Measurements from ENCODE around the gene ZNF548.

DNA sequence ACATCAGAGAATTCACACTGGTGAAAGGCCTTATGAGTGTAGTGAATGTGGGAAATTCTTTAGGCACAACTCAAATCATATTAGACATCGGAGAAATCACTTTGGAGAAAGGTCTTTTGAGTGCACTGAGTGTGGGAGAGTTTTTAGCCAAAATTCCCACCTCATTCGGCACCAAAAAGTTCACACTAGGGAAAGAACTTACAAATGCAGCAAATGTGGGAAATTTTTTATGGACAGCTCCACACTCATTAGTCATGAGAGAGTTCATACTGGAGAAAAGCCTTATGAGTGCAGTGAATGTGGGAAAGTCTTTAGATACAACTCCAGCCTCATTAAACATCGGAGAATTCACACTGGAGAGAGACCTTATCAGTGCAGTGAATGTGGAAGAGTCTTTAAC is 31.4 kb downstream of the ZNF548 start:
- TF ChIP-seq, protein P1, sequence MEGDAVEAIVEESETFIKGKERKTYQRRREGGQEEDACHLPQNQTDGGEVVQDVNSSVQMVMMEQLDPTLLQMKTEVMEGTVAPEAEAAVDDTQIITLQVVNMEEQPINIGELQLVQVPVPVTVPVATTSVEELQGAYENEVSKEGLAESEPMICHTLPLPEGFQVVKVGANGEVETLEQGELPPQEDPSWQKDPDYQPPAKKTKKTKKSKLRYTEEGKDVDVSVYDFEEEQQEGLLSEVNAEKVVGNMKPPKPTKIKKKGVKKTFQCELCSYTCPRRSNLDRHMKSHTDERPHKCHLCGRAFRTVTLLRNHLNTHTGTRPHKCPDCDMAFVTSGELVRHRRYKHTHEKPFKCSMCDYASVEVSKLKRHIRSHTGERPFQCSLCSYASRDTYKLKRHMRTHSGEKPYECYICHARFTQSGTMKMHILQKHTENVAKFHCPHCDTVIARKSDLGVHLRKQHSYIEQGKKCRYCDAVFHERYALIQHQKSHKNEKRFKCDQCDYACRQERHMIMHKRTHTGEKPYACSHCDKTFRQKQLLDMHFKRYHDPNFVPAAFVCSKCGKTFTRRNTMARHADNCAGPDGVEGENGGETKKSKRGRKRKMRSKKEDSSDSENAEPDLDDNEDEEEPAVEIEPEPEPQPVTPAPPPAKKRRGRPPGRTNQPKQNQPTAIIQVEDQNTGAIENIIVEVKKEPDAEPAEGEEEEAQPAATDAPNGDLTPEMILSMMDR (conservative IDR thresholded peaks at IDR 0.05), result no peak
- no peak for TF ChIP-seq ZFX (IDR thresholded peaks at IDR 0.05)
